Activated B cell treated with CpG ODN at 0.5 μM for 24 hours (primary cell): ENCODE data around the gene TBC1D2B. TPM values are rescaled to one million over a fixed set of nuclear protein-coding genes. Genes with fewer than 3 reads are reported as not detected.

ENCODE experiments used
- ATAC-seq: fragments of 200-7000 bp; cut with Tn5 transposase; one replicate; pipeline ENCODE4 v1.10.0; 2021; ENCODE audit warnings: low read depth, mild to moderate bottlenecking, moderate library complexity
- CTCF ChIA-PET: fragments of 350-600 bp; sonication (Branson Sonifier 250); formaldehyde crosslinking; loops from one replicate; lab custom pipeline; 2021; ENCODE audit warnings: antibody characterized with exemption; lab: Charles Lee
- POLR2A ChIA-PET: fragments of 350-600 bp; sonication (Branson Sonifier 250); formaldehyde crosslinking; loops from one replicate; lab custom pipeline; 2021; ENCODE audit warnings: antibody characterized with exemption; lab: Charles Lee
- DNase-seq: peaks from one replicate; pipeline ENCODE4 v3.0.0; 2022
- H3K27ac Mint-ChIP-seq: one replicate; pipeline ENCODE4 v1.8.0; 2020; ENCODE audit warnings: mixed read lengths
- H3K27me3 Mint-ChIP-seq: one replicate; pipeline ENCODE4 v1.8.0; 2021; ENCODE audit warnings: mixed read lengths
- H3K36me3 Mint-ChIP-seq: one replicate; pipeline ENCODE4 v1.8.0; 2021; ENCODE audit warnings: low read depth, mixed read lengths
- H3K4me1 Mint-ChIP-seq: one replicate; pipeline ENCODE4 v1.8.0; 2021; ENCODE audit warnings: mixed read lengths
- H3K4me3 Mint-ChIP-seq: one replicate; pipeline ENCODE4 v1.8.0; 2020; ENCODE audit warnings: mild to moderate bottlenecking, mixed read lengths
- H3K9me3 Mint-ChIP-seq: one replicate; pipeline ENCODE4 v1.8.0; 2020; ENCODE audit warnings: mixed read lengths
- intact Hi-C: fragments of 100-400 bp; cut with micrococcal nuclease; formaldehyde crosslinking; loops from one replicate; pipeline ENCODE4 v1.15.1; 2024
- total RNA-seq: library from RNA; stranded (reverse); gene quantifications from 2 replicates; pipeline ENCODE4 v1.2.3, GENCODE V29; 2022
- TF ChIP-seq, protein P1 (sequence below): fragments of 200-600 bp; IDR thresholded peaks from one replicate; pipeline ENCODE4 v1.8.0; 2022; ENCODE audit warnings: antibody characterized with exemption, mild to moderate bottlenecking

Gene TBC1D2B
- total RNA-seq, 1 donor from 2014 or later = 13.7 TPM

DNA sequence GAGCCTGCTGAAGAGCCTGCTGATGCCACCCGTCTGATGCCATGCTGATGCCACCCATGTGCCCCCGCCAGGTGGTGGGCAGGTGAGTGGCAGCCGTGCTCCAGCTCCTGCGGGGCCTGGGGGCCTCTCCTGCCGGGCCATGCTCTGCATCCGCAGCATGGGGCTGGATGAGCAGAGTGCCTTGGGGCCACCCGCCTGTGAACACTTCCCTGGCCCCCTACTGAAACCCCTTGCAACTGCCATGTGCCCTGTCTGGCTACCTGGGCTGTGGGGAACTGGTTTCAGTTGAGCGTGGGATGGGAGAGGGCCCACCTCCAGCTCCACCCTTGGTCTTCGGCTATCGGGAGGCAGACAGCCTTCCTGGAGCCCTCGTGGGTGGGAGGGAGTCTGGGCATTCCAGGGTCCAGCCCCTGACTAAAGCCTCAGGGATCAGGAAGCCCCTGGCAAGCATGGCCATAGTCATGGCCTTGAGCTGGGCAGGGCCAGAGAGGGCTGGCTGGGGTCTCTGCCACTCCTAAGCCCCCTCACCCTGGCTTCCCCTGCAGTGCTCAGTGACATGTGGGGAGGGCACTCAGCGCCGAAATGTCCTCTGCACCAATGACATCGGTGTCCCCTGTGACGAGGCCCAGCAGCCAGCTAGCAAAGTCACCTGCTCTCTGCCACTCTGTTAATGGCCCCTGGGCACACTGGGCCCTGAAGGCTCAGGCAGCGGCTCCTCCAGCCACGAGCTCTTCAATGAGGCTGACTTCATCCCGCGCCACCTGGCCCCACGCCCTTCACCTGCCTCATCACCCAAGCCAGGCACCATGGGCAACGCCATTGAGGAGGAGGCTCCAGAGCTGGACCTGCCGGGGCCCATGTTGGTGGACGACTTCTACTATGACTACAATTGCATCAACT lies 92.2 kb downstream of the TBC1D2B start:
- CTCF ChIA-PET = interaction anchor here (0.7 to 1.9 kb wide), 2 partner anchors 123 kb away, joined by 4 to 9 read pairs; no protein-coding TSS in a partner anchor

GRCh38 chr15:77984446-77984861 lies 93.1 kb downstream of the TBC1D2B start:
- H3K9me3 Mint-ChIP-seq = no peaks in the 10 kb centered on the region
- peaks cover 3% of the 10 kb centered on the region for H3K4me1 Mint-ChIP-seq
- TF ChIP-seq, protein P1, sequence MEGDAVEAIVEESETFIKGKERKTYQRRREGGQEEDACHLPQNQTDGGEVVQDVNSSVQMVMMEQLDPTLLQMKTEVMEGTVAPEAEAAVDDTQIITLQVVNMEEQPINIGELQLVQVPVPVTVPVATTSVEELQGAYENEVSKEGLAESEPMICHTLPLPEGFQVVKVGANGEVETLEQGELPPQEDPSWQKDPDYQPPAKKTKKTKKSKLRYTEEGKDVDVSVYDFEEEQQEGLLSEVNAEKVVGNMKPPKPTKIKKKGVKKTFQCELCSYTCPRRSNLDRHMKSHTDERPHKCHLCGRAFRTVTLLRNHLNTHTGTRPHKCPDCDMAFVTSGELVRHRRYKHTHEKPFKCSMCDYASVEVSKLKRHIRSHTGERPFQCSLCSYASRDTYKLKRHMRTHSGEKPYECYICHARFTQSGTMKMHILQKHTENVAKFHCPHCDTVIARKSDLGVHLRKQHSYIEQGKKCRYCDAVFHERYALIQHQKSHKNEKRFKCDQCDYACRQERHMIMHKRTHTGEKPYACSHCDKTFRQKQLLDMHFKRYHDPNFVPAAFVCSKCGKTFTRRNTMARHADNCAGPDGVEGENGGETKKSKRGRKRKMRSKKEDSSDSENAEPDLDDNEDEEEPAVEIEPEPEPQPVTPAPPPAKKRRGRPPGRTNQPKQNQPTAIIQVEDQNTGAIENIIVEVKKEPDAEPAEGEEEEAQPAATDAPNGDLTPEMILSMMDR = no peak
- intact Hi-C loops = loop anchor here (5.0 kb wide), 1 partner anchor 43 kb away; no protein-coding TSS in a partner anchor
- no peak for DNase-seq
- no peak for ATAC-seq
- ChIA-PET CTCF (interaction anchor here (1.9 kb wide), 1 partner anchor 124 kb away, joined by 9 read pairs; no protein-coding TSS in a partner anchor), POLR2A (no interaction called here)
- no peaks in the 10 kb centered on the region for H3K36me3 Mint-ChIP-seq
- no peak overlapping the region for H3K27ac Mint-ChIP-seq
- peaks cover 10% of the 10 kb centered on the region for H3K27me3 Mint-ChIP-seq
- no peak overlapping the region for H3K4me3 Mint-ChIP-seq

More for the DNA sequence above, 92.2 kb downstream of the TBC1D2B start:
- Mint-ChIP-seq H3K4me1 (peaks cover 5% of the 10 kb centered on the region), H3K9me3 (no peaks in the 10 kb centered on the region), H3K27me3 (peaks cover 10% of the 10 kb centered on the region), H3K36me3 (no peaks in the 10 kb centered on the region), H3K27ac (no peak overlapping the region), H3K4me3 (no peak overlapping the region)
- no peak for ATAC-seq
- TF ChIP-seq, protein P1 = no peak
- no peak for DNase-seq
- POLR2A ChIA-PET = no interaction called here
- intact Hi-C loops = no loop called here

- ChIA-PET CTCF (interaction anchor here (1.9 kb wide), 1 partner anchor 124 kb away, joined by 9 read pairs; no protein-coding TSS in a partner anchor), POLR2A (no interaction called here)
- intact Hi-C loops = loop anchor here (5.0 kb wide), 1 partner anchor 43 kb away; no protein-coding TSS in a partner anchor
- peaks cover 10% of the 10 kb centered on the region for H3K27me3 Mint-ChIP-seq
- ATAC-seq (no peak), DNase-seq (no peak)
- no peak overlapping the region for H3K27ac Mint-ChIP-seq
- H3K9me3 Mint-ChIP-seq = no peaks in the 10 kb centered on the region
- peaks cover under 1% of the 10 kb centered on the region for H3K4me1 Mint-ChIP-seq
- TF ChIP-seq, protein P1 = no peak
- H3K4me3 Mint-ChIP-seq = no peak overlapping the region
- H3K36me3 Mint-ChIP-seq = no peaks in the 10 kb centered on the region
Observed at GRCh38 chr15:77983708-77984445, 93.6 kb downstream of the TBC1D2B start.

DNA sequence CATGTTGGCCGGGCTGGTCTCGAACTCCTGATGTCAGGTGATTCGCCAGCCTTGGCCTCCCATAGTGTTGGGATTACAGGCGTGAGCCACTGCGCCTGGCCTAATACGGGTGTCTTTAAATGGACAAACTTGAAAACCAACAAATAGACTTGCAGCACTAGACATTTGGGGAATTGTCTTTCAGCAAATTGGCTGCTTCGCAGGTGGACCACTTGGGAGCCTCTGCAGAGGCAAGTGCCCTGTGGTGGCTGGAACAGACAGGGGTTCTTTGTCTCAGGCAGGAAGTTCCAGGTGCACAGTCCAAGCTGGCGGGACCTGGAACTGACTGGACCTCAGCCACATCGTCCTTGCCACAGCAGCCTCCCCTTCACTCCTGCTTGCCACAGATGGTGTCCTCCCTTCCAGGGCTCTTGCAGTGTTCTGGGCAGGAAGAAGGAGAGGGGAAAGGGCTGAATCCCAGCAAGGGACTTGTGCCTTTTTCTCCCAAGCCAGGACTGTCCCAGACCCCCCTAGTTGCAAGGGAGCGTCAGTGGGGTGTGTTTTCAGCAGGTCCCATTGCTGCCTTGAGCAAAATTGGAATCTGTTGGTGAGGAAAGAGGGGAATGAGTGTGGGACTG lies 94.3 kb downstream of the TBC1D2B start:
- H3K27me3 Mint-ChIP-seq = peaks cover 10% of the 10 kb centered on the region
- no peak overlapping the region for H3K27ac Mint-ChIP-seq
- ChIA-PET POLR2A (interaction anchor here (0.6 kb wide), 1 partner anchor 185 kb away, joined by 3 read pairs; no protein-coding TSS in a partner anchor), CTCF (interaction anchor here (1.9 kb wide), 1 partner anchor 125 kb away, joined by 9 read pairs; no protein-coding TSS in a partner anchor)
- H3K9me3 Mint-ChIP-seq = no peaks in the 10 kb centered on the region
- intact Hi-C loops = loop anchor here (5.0 kb wide), 1 partner anchor 44 kb away; no protein-coding TSS in a partner anchor
- no peaks in the 10 kb centered on the region for H3K4me1 Mint-ChIP-seq
- DNase-seq = no peak
- ATAC-seq = no peak
- H3K36me3 Mint-ChIP-seq = no peaks in the 10 kb centered on the region
- TF ChIP-seq, protein P1 = no peak
- H3K4me3 Mint-ChIP-seq = no peak overlapping the region
